ENCODE results near the gene DDAH1. TPM values are rescaled to one million over a fixed set of nuclear protein-coding genes. Genes with fewer than 3 reads are reported as not detected.
A peak's percentile ranks its signal among the peaks of the same experiment; 100 is the strongest.
"Not testable (repeated sequence)": the region's sequence is repeated elsewhere in the genome, so short reads cannot be mapped to it uniquely, and the experiment has no call there.

The DDAH1 gene
- polyA plus RNA-seq (ENCODE audit: insufficient read depth in 1 of 5, insufficient read length in 5 of 5, low replicate concordance in 1 of 5) = 100 to 1,000 TPM in 1 of 5 donors, 10 to 100 TPM in 4; 74.1 to 103 (median 94.3) TPM
- long read RNA-seq, donor 1, transcript DDAH1-201 (6 exons, 3,920 nt) = major isoform, 36 of 45 reads
- long read RNA-seq, donor 1, partial matches to known transcripts = 8 of 45 reads
- long read RNA-seq, donor 1, other reads (novel, unspliced or antisense) = 0 of 45 reads
- long read RNA-seq, donor 2, transcript DDAH1-201 (6 exons, 3,920 nt) = major isoform, 12 of 77 reads
- long read RNA-seq, donor 2, partial matches to known transcripts = 20 of 77 reads
- long read RNA-seq, donor 2, other reads (novel, unspliced or antisense) = 43 of 77 reads
- long read RNA-seq, donor 3, transcript DDAH1-201 (6 exons, 3,920 nt) = major isoform, 15 of 15 reads
- long read RNA-seq, donor 3, partial matches to known transcripts = 0 of 15 reads
- long read RNA-seq, donor 3, other reads (novel, unspliced or antisense) = 0 of 15 reads
- long read RNA-seq, donor 4, transcript DDAH1-201 (6 exons, 3,920 nt) = major isoform, 14 of 14 reads
- long read RNA-seq, donor 4, partial matches to known transcripts = 0 of 14 reads
- long read RNA-seq, donor 4, other reads (novel, unspliced or antisense) = 0 of 14 reads
- long read RNA-seq, donor 5, transcript DDAH1-201 (6 exons, 3,920 nt) = major isoform, 38 of 38 reads
- long read RNA-seq, donor 5, partial matches to known transcripts = 0 of 38 reads
- long read RNA-seq, donor 5, other reads (novel, unspliced or antisense) = 0 of 38 reads
- long read RNA-seq, donor 6, transcript DDAH1-201 (6 exons, 3,920 nt) = major isoform, 30 of 30 reads
- long read RNA-seq, donor 6, partial matches to known transcripts = 0 of 30 reads
- long read RNA-seq, donor 6, other reads (novel, unspliced or antisense) = 0 of 30 reads
- long read RNA-seq, donor 7, transcript DDAH1-201 (6 exons, 3,920 nt) = major isoform, 19 of 103 reads
- long read RNA-seq, donor 7, partial matches to known transcripts = 84 of 103 reads
- long read RNA-seq, donor 7, other reads (novel, unspliced or antisense) = 0 of 103 reads
- long read RNA-seq, donor 8, transcript DDAH1-201 (6 exons, 3,920 nt) = major isoform, 8 of 9 reads
- long read RNA-seq, donor 8, partial matches to known transcripts = 0 of 9 reads
- long read RNA-seq, donor 8, other reads (novel, unspliced or antisense) = 0 of 9 reads

DNA sequence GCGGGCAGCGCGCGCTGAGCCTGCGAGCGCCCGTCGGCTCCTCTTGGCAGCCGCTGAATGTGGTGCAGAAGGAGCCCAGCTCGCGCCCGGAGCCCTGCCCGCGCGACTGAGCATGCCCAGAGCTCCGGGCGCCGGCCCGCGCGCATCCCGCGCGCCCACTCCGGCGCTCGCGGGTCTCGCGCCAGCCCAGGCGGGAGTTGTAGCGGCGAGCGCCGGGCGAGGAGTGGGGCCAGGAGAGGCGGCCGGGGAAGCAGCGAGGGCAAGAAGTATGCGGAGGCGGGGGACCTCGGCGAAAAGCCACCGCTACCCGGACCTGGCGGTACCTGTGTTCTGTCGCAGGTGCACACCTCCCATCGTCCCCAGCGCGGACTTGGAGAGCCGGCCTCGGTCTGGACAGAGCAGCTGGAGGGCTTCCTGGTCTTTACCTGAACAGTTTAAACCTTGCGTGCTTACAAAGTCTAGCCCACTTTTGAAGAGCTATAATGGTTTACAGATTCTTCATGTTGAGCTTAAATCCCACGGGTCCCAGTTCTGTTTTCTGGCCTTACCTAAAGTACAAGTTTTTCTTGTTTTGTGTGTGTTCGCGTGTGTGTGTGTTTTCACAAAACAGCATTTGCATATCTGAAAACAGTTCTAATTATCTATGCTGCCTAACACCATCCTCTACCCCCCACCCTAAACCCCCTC is at the start of gene DDAH1:
DDAH1 (minus strand) TSS at position 61 of the 687 bp plus-strand sequence. CDS start 114 bp downstream, outside the sequence.
- peak; percentile 67 to 70 for DNase-seq

DNA sequence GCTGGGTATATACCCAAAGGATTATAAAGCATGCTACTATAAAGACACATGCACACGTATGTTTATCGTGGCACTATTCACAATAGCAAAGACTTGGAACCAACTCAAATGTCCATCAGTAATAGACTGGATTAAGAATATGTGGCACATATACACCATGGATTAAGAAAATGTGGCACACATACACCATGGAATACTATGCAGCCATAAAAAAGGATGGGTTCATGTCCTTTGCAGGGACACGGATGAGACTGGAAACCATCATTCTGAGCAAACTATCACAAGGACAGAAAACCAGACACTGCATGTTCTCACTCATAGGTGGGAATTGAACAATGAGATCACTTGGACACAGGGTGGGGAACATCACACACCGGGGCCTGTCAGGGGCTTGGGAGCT is 49.0 kb upstream of the DDAH1 start:
- not testable (repeated sequence) for DNase-seq

- no peak for DNase-seq
Measured at GRCh38 chr1:85504417-85504816, 39.5 kb upstream of the DDAH1 start.

DNA sequence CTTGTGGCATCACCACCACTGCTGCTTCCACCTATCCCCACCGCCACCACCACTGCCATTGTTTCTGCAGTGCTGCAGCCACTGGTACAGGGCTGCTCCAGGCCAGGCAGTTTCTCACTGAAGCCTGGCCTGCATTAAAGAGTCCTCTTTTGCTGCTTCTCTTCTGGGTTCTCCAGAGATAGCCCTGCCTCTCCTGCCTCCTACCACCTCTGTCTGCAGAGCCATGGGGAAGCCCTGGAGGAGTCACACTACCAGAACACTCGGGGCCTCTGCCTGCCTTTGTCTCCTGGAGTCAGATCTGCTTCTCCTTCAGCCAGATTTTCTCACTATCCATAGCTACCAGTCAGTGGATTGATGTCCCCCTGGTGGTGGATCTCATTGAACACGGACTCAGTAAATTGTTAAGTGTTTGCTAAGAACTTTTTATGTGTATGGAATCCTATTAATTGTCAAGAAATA is 37.7 kb upstream of the DDAH1 start:
- peak; percentile 47 to 63 for DNase-seq

DNA sequence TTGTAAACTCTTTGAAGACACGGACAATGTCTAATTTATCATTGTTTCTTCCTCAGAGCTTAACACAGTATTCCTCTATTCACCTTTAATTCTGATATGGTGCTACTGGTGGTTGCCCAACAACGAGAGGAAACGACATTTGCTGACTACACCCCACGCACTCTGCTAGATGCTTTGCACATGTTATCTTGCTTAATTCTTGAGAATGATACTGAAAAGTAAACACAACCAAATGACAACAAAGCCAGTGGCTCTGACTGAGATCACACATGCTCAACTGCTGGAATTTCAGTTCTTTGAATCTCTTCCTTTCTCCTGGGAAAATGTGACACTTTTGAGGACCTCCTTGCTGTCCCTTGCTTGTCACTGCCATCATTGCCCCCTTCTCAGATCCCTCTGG is 37.2 kb upstream of the DDAH1 start:
- peak in 1 of 2 donors; percentile 24 for DNase-seq

DNA sequence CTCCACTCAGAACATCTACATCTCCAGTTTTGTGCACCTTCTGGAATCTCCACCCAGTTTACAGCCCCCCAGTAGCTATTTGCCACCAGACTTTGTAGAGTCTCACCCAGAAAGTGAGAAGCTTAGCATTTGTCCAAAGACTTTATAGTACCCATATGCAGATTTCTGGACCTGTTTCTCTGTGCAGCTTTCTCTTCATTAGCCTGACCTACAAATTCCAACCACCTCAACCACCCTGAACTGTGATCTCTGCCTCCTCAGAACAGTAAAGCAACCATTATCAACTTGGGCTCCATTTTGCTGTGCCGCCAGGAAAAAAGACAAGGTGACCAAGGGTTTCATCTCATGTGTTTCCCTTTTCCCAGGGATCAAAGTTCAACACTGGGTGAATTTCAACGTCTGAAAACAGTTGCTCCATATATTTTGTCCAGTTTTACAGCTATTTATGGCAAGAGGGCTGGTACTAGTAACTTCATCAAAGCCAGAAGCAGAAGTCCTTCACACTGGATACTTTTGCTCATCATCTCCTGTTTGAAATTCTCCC is 36.5 kb upstream of the DDAH1 start:
- DNase-seq = no peak

- peak; percentile 32 to 35 for DNase-seq
Measured at GRCh38 chr1:85496941-85497582, 32.1 kb upstream of the DDAH1 start.

GRCh38 chr1:85495556-85495955 is 30.6 kb upstream of the DDAH1 start:
- peak in 1 of 2 donors; percentile 8 for DNase-seq

DNA sequence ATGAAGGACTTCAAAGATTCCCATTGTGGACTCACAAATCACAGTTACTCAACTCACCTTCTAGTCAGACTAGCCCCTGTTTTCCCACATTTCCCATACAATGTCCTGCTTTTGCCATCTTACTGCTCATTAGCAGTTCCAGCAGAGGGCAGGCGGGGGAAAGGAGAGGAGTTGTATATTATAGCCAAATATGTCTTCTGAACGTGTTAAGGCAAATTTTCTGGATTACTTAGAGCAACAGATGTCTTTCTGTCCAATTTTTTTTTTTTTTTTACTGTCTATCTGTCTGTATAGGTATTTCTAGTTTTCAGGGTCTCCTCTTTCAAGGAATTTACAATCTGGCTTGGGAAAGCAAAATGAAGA is 29.9 kb upstream of the DDAH1 start:
- DNase-seq = no peak

DNA sequence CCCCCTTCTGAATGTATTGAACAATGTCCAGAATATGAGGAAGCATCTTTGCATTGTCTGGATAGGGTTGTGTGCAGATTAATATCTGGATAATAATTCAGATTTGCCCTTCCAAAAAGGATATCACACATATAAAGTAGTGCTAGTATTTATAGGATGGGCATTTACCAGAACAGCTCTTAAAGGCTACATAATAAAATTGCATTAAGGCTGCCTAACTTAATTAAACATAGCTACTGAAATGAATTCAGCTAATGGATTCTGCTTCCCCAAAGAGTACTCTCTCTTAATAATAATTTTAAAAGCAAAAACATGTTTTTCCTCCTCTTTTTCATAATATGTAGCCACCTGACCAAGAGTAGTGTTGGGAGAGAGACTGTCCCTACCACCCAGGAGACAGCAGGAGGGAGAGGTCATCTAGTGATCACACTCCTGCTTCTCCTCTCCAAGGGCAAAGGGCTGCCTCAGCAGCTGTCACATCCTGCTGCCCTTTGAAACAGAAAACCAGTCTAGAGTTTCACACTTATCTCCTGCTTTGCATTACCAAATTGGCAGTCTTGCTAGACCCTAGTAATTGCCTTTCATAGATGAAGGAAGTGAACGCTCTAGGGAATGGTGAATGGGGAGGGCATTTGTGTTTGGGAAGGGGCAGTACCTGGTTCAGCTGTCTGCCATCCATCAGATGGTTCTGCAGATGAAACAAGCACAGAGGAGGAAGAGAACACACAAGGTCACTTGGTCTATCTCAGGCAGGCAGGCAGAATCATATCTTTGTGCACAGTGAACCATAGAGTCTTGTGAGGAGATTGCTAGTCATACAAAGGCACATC is 29.3 kb upstream of the DDAH1 start:
- DNase-seq = no peak

DNA sequence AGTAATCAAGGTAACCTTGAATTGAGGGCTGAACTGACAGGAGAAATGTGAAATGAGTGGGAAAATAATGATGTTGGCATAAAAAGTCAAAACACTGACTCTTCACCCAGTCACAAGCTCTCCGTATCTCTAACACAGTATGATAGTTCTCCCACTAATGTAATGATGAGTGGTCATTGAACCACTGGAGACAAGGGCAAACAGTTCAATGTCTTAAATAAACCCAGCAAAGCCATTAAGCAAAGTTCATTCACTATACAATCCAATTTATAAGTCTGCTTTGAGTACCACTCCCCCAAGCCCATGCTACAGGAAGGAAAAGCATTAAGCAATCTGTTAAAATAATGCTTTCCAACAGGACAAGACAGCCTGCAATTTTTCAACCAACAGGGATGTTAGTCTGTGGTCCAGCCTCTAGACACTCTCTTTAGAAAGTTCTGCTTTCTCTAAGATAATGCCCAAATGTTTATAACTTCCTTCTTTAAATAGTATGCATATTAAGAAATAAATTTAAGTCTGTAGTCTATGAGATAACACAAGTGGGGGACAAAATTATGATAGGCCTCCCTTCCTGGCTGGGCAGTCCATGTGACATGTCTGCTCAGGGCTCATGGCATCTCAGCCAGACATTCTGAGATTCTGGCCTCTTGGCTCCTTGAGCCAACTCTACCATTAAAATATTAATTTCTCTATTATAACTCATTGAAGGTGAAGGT is 25.5 kb upstream of the DDAH1 start:
- no peak for DNase-seq

GRCh38 chr1:85488126-85488525 is 23.2 kb upstream of the DDAH1 start:
- DNase-seq = no peak

DNA sequence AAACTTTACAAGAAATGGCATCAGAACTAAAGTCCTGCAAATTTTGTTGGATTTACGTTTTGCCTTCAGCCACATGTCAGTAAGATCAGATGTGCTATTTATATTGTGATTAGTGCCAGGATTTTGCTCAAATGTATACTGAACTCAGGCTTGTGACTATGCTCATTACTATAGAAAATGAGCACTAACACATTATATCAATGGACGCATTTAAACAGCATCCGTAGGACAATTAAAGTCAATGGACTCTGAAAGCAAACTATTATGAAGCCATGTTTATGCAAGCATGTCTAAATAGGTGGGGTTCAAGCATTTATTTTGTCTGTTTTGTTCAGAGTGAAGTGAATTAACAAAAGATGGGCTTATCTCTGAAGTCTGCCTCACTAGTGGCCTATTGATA is 20.6 kb upstream of the DDAH1 start:
- no peak for DNase-seq

- DNase-seq = no peak
Measured at GRCh38 chr1:85484716-85485115, 19.8 kb upstream of the DDAH1 start.

- no peak for DNase-seq
Measured at GRCh38 chr1:85484264-85484663, 19.3 kb upstream of the DDAH1 start.

DNA sequence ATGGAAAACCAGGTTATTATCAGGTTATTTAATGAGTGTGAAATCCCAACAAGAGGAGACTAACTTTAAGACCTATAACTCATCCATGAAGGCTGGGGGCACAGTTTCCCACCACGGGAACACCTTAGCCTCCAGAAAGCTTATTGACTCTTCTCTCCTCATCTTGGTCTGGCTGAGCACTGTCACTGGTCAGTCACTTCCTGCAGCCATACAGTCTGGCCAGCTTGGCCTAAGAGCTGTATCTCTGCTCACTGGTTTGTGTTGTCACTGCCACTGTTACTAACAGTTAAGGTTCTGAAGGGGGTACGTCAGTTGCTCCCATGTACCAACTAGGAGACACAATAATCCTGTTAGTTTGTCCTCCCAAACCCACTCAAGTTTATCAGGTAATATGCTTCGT is 16.7 kb upstream of the DDAH1 start:
- DNase-seq = no peak

DNA sequence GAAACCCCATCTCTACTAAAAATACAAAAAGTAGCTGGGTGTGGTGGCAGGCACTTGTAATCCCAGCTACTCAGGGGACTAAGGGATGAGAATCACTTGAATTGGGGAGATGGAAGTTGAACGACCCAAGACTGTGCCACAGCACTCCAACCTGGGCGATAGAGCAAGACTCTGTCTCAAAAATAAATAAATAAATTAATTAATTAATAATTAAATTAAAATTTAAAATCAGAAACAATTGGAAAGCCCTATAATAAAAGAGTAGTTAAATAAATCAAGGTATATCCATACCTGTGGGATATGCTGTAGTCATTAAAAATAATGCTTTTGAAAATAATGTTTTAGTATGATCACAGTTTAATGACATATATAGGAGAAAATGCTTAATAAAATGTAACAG is 15.6 kb upstream of the DDAH1 start:
- no peak for DNase-seq

GRCh38 chr1:85479491-85479890 is 14.5 kb upstream of the DDAH1 start:
- no peak for DNase-seq

- DNase-seq = no peak
Measured at GRCh38 chr1:85478366-85478765, 13.4 kb upstream of the DDAH1 start.

Data from right lung (tissue), 10 donors.